ENCODE results near the gene ZNF584.

Gene ZNF584

DNA sequence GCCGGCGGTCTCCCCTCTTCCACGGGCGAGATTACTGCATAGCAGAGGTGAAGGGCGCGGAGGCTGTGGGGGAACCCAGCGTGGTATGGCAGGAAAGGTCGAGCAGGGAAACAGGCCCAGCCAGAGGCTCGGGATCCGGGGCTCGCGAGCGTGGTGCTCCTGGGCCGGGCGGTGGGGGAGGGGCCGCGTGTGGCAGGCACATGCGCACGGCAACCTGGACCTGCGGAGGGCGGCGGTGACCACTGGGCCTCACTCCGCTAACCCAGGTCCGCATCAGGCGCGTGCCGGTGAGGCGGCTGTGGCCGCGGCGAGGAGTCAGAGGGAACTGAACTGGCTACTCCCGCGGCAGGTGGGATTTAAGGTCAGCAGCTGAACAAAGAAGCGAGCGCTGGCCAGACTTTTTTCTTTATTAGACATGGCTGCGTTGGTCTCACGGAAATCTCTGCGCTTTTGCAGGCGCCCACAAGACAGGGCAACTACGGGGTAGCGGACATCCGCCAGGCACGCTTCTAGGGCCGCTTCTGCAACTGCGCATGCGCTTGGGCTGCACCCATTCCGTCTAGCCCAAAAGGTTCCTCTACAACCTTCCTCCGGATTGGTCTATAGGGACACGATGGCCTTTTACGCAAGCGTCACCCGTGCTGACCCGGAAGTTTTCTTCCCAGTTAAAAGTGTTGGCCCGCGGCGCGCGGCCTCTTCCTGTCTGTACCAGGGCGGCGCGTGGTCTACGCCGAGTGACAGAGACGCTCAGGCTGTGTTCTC lies 21.7 kb upstream of the ZNF584 start, which contains the start of gene RPS5:
Gene RPS5 (plus strand): TSS at position 694 of the 762 bp plus-strand sequence. CDS start 869 bp downstream, outside the sequence.
- ChIA-PET CTCF (interaction anchor here (1.3 kb wide), 1 partner anchor 113 kb away, joined by 3 read pairs; no protein-coding TSS in a partner anchor), POLR2A (no interaction called here)
- under 1% methylated on average over 60 of the region's 64 CpGs for WGBS (ENCODE audit: insufficient coverage)
- DNase-seq: peak; percentile 99
- H3K9me3 ChIP-seq (ENCODE audit: control extremely low read depth in 1 of 5, control insufficient read depth in 4 of 5, insufficient read depth in 2 of 5, low read depth in 1 of 5, low read length in 4 of 5): no peaks in the 10 kb centered on the region
- H3K4me1 ChIP-seq (ENCODE audit: control extremely low read depth in 1 of 4, control insufficient read depth in 4 of 4, insufficient read depth in 4 of 4, low read length in 3 of 4): peaks cover 4 to 39% (median 38%) of the 10 kb centered on the region in 4 experiments
- H3K36me3 ChIP-seq (ENCODE audit: control insufficient read depth in 4 of 4, insufficient read depth in 4 of 4, low read length in 3 of 4): peaks cover 2 to 25% (median 12%) of the 10 kb centered on the region in 4 experiments
- peak within 1 kb of the TSS; percentile 54 to 97 (median 83) for H3K4me3 ChIP-seq (ENCODE audit: control insufficient read depth in 1 of 7, extremely low read depth in 1 of 7, insufficient read depth in 4 of 7, low read depth in 2 of 7, low read length in 6 of 7)
- H3K27me3 ChIP-seq (replicated peaks in 2 of 5; ENCODE audit: control insufficient read depth in 4 of 5, insufficient read depth in 5 of 5, low read length in 4 of 5): no peaks in the 10 kb centered on the region
- H3K27ac ChIP-seq (ENCODE audit: insufficient read depth in 1 of 2, low read depth in 1 of 2, low read length in 2 of 2, poor library complexity in 1 of 2, severe bottlenecking in 2 of 2): peak within 1 kb of the TSS; percentile 81 to 93

DNA sequence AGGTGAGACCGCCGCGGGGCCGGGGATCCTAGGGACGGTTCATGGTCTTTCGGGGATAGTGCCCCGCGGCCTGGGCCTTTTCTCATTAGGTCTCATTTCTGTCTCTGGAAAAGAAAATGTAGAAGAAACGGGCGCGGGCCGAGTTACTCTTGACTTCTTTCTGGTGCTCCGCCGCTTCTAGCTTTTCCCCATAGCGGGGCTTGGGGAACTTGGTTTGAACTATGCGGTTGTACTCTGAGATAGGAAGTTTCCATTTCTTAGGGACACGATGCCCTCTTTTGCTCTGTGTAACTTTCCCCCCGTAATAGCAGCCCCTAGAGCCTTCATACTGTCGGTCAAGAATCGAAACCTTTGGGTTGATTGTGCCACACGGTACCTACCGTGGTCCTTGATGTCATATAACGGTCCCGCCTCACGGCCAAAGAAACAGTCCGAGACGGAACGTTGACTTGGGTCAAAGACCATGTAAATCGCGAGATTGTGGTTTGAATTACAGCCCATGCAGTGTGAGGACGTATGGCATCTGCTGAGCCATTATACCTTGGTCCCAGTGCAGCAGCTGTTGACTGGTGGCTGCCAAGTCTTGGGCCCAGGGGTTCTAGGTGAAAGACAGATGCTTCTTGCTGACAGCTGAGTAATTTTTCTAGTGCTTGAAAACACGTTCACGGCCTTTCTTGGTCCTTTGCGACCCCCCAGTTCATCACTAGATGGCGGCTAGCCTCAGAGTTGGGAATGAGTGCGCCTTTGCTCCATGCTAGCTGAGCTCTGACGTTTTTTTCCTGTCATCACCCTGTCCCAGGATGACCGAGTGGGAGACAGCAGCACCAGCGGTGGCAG lies 20.9 kb upstream of the ZNF584 start:
- Histone ChIP-seq H3K4me1 (ENCODE audit: control extremely low read depth in 1 of 4, control insufficient read depth in 4 of 4, insufficient read depth in 4 of 4, low read length in 3 of 4) (peaks cover 4 to 33% (median 32%) of the 10 kb centered on the region in 4 experiments), H3K27ac (ENCODE audit: insufficient read depth in 1 of 2, low read depth in 1 of 2, low read length in 2 of 2, poor library complexity in 1 of 2, severe bottlenecking in 2 of 2) (peak overlapping the region; percentile 81 to 93), H3K4me3 (ENCODE audit: control insufficient read depth in 1 of 7, extremely low read depth in 1 of 7, insufficient read depth in 4 of 7, low read depth in 2 of 7, low read length in 6 of 7) (peak overlapping the region; percentile 54 to 97 (median 83)), H3K36me3 (ENCODE audit: control insufficient read depth in 4 of 4, insufficient read depth in 4 of 4, low read length in 3 of 4) (peaks cover 2 to 29% (median 17%) of the 10 kb centered on the region in 4 experiments), H3K27me3 (replicated peaks in 2 of 5; ENCODE audit: control insufficient read depth in 4 of 5, insufficient read depth in 5 of 5, low read length in 4 of 5) (no peaks in the 10 kb centered on the region), H3K9me3 (ENCODE audit: control extremely low read depth in 1 of 5, control insufficient read depth in 4 of 5, insufficient read depth in 2 of 5, low read depth in 1 of 5, low read length in 4 of 5) (no peaks in the 10 kb centered on the region)
- ChIA-PET POLR2A (no interaction called here), CTCF (interaction anchor here (1.3 kb wide), 1 partner anchor 112 kb away, joined by 3 read pairs; no protein-coding TSS in a partner anchor)
- DNase-seq: no peak
- WGBS (ENCODE audit: insufficient coverage): 14% methylated on average over 30 of the region's 39 CpGs

DNA sequence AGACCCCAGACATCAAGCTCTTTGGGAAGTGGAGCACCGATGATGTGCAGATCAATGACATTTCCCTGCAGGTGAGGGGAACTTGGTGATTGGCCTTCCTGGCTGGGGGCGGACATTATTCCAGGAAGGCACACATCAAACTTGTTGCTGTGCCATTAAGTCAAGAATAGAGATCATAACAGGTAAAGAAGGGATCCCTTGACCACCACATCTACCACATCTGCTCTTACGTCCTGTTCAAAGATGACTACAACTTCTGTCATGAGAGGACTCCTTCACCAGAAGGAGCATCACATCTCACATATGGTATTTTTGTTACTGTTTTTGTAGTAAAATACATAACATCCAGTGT lies 20.3 kb upstream of the ZNF584 start:
- DNase-seq: no peak
- Histone ChIP-seq H3K4me3 (ENCODE audit: control insufficient read depth in 1 of 7, extremely low read depth in 1 of 7, insufficient read depth in 4 of 7, low read depth in 2 of 7, low read length in 6 of 7) (peak overlapping the region in 6 of 7 experiments; percentile 79 to 97 (median 88)), H3K27ac (ENCODE audit: insufficient read depth in 1 of 2, low read depth in 1 of 2, low read length in 2 of 2, poor library complexity in 1 of 2, severe bottlenecking in 2 of 2) (peak overlapping the region; percentile 81 to 93), H3K27me3 (replicated peaks in 2 of 5; ENCODE audit: control insufficient read depth in 4 of 5, insufficient read depth in 5 of 5, low read length in 4 of 5) (no peaks in the 10 kb centered on the region), H3K4me1 (ENCODE audit: control extremely low read depth in 1 of 4, control insufficient read depth in 4 of 4, insufficient read depth in 4 of 4, low read length in 3 of 4) (peaks cover 4 to 33% (median 32%) of the 10 kb centered on the region in 4 experiments), H3K36me3 (ENCODE audit: control insufficient read depth in 4 of 4, insufficient read depth in 4 of 4, low read length in 3 of 4) (peaks cover 2 to 35% (median 20%) of the 10 kb centered on the region in 4 experiments), H3K9me3 (ENCODE audit: control extremely low read depth in 1 of 5, control insufficient read depth in 4 of 5, insufficient read depth in 2 of 5, low read depth in 1 of 5, low read length in 4 of 5) (no peaks in the 10 kb centered on the region)
- POLR2A ChIA-PET: no interaction called here
- 92% methylated on average over 2 of the region's 3 CpGs for WGBS (ENCODE audit: insufficient coverage)
- CTCF ChIA-PET: interaction anchor here (1.1 to 1.3 kb wide), 2 partner anchors 90 to 112 kb away, joined by 3 read pairs; no protein-coding TSS in a partner anchor

DNA sequence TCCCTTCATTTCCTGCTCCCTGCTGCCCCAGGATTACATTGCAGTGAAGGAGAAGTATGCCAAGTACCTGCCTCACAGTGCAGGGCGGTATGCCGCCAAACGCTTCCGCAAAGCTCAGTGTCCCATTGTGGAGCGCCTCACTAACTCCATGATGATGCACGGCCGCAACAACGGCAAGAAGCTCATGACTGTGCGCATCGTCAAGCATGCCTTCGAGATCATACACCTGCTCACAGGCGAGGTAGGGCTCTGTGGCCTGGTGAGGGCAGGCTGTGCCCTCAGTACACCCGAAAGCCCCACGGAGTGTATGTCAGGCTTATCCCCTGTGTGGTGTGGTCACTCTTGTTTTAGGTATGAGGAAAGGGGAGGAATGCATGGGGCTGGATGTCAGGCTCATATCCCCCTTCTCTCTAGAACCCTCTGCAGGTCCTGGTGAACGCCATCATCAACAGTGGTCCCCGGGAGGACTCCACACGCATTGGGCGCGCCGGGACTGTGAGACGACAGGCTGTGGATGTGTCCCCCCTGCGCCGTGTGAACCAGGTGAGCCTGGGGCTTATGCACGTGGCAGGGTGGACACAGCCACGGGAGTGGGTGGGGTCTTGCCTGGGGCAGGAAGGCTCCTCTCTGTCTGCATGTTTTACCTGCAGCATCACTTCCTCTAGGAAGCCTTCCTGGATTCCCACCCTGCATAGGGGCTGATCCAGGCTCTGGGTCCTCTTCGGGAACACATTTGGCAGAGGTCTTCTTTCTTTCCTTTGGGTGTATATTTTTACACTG lies 15.3 kb upstream of the ZNF584 start:
- WGBS (ENCODE audit: insufficient coverage): 96% methylated on average over 16 of the region's 26 CpGs
- Histone ChIP-seq H3K27ac (ENCODE audit: insufficient read depth in 1 of 2, low read depth in 1 of 2, low read length in 2 of 2, poor library complexity in 1 of 2, severe bottlenecking in 2 of 2) (no peak overlapping the region), H3K36me3 (ENCODE audit: control insufficient read depth in 4 of 4, insufficient read depth in 4 of 4, low read length in 3 of 4) (peaks cover 2 to 59% (median 39%) of the 10 kb centered on the region in 4 experiments), H3K9me3 (ENCODE audit: control extremely low read depth in 1 of 5, control insufficient read depth in 4 of 5, insufficient read depth in 2 of 5, low read depth in 1 of 5, low read length in 4 of 5) (no peaks in the 10 kb centered on the region), H3K27me3 (replicated peaks in 2 of 5; ENCODE audit: control insufficient read depth in 4 of 5, insufficient read depth in 5 of 5, low read length in 4 of 5) (peaks cover 0 to 33% (median 13%) of the 10 kb centered on the region in 5 experiments), H3K4me3 (ENCODE audit: control insufficient read depth in 1 of 7, extremely low read depth in 1 of 7, insufficient read depth in 4 of 7, low read depth in 2 of 7, low read length in 6 of 7) (no peak overlapping the region), H3K4me1 (ENCODE audit: control extremely low read depth in 1 of 4, control insufficient read depth in 4 of 4, insufficient read depth in 4 of 4, low read length in 3 of 4) (peaks cover 2 to 20% (median 12%) of the 10 kb centered on the region in 4 experiments)
- DNase-seq: no peak
- POLR2A ChIA-PET: no interaction called here
- CTCF ChIA-PET: interaction anchor here (0.6 kb wide), 1 partner anchor 14 kb away, joined by 3 read pairs; no protein-coding TSS in a partner anchor

DNA sequence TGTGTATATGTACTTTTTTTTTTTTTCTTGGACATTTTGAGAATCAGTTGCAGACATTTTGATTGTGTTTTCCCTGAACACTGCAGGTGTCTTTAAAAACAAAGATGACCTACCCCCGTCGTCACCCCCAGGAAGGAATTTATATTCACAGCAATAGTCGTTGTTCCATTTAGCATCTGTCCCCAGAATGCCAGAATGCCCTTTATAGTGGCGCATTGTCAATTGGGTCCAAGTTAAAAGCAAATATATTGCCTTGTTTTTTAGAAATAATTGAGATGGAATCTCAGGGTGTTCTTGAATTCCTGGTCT lies 14.8 kb upstream of the ZNF584 start:
- no peak for DNase-seq
- Histone ChIP-seq H3K27ac (ENCODE audit: insufficient read depth in 1 of 2, low read depth in 1 of 2, low read length in 2 of 2, poor library complexity in 1 of 2, severe bottlenecking in 2 of 2) (no peak overlapping the region), H3K4me3 (ENCODE audit: control insufficient read depth in 1 of 7, extremely low read depth in 1 of 7, insufficient read depth in 4 of 7, low read depth in 2 of 7, low read length in 6 of 7) (no peak overlapping the region), H3K4me1 (ENCODE audit: control extremely low read depth in 1 of 4, control insufficient read depth in 4 of 4, insufficient read depth in 4 of 4, low read length in 3 of 4) (peaks cover 0 to 18% (median 8%) of the 10 kb centered on the region in 4 experiments), H3K27me3 (replicated peaks in 2 of 5; ENCODE audit: control insufficient read depth in 4 of 5, insufficient read depth in 5 of 5, low read length in 4 of 5) (peaks cover 0 to 37% (median 13%) of the 10 kb centered on the region in 5 experiments), H3K9me3 (ENCODE audit: control extremely low read depth in 1 of 5, control insufficient read depth in 4 of 5, insufficient read depth in 2 of 5, low read depth in 1 of 5, low read length in 4 of 5) (no peaks in the 10 kb centered on the region), H3K36me3 (ENCODE audit: control insufficient read depth in 4 of 4, insufficient read depth in 4 of 4, low read length in 3 of 4) (peaks cover 0 to 55% (median 36%) of the 10 kb centered on the region in 4 experiments)
- 95% methylated on average over 4 of the region's 4 CpGs for WGBS (ENCODE audit: insufficient coverage)
- ChIA-PET POLR2A (no interaction called here), CTCF (no interaction called here)

DNA sequence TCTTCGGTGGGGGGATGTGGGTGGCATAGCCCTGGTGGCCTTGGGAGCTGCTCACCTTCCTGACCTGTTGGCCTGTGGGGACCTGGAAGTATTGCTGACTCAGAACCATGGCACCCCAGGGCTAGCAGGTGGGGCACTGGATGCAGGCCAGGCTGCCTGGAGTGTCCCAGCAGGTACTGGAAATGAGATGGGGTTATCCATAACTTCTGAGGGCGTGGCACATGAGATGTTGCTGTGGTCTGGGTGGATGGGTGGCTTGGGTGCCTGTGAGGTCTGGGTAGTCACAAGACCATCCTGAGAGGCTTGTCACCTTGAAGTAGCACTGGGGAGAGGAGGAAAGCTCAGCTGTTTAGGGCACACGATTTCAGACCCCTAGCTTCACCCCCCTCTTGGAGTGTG lies 13.6 kb upstream of the ZNF584 start:
- peaks cover 0 to 37% (median 16%) of the 10 kb centered on the region in 5 experiments for H3K27me3 ChIP-seq (replicated peaks in 2 of 5; ENCODE audit: control insufficient read depth in 4 of 5, insufficient read depth in 5 of 5, low read length in 4 of 5)
- WGBS (ENCODE audit: insufficient coverage): 86% methylated on average over 1 of the region's 3 CpGs
- ChIA-PET CTCF (interaction anchor here (0.9 kb wide), 1 partner anchor 12 kb away, joined by 4 read pairs; no protein-coding TSS in a partner anchor), POLR2A (no interaction called here)
- H3K4me1 ChIP-seq (ENCODE audit: control extremely low read depth in 1 of 4, control insufficient read depth in 4 of 4, insufficient read depth in 4 of 4, low read length in 3 of 4): peaks cover 0 to 17% (median 6%) of the 10 kb centered on the region in 4 experiments
- H3K4me3 ChIP-seq (ENCODE audit: control insufficient read depth in 1 of 7, extremely low read depth in 1 of 7, insufficient read depth in 4 of 7, low read depth in 2 of 7, low read length in 6 of 7): no peak overlapping the region
- H3K36me3 ChIP-seq (ENCODE audit: control insufficient read depth in 4 of 4, insufficient read depth in 4 of 4, low read length in 3 of 4): peaks cover 0 to 48% (median 32%) of the 10 kb centered on the region in 4 experiments
- no peak overlapping the region for H3K27ac ChIP-seq (ENCODE audit: insufficient read depth in 1 of 2, low read depth in 1 of 2, low read length in 2 of 2, poor library complexity in 1 of 2, severe bottlenecking in 2 of 2)
- no peak for DNase-seq
- no peaks in the 10 kb centered on the region for H3K9me3 ChIP-seq (ENCODE audit: control extremely low read depth in 1 of 5, control insufficient read depth in 4 of 5, insufficient read depth in 2 of 5, low read depth in 1 of 5, low read length in 4 of 5)
